ENCODE data around the gene IVD.

GRCh38 chr15:40449275-40449674 lies 43.7 kb downstream of the IVD start:
- no peak for TF ChIP-seq YY1 (IDR thresholded peaks at IDR 0.05; ENCODE audit: insufficient read depth, insufficient read length)
- no peak for TF ChIP-seq SUZ12 (IDR thresholded peaks at IDR 0.05; ENCODE audit: extremely low read depth, insufficient read depth, insufficient read length)

Measured in NT2/D1 (cell line).